Lung (tissue), 12 donors: ENCODE results near the gene NRSN2. TPM values are rescaled to one million over a fixed set of nuclear protein-coding genes. Genes with fewer than 3 reads are reported as not detected.

Experiments
- ATAC-seq: fragments of 200-7000 bp; cut with Tn5 transposase; one replicate; pipeline ENCODE4 v1.9.1; 2020; ENCODE audit warnings: moderate number of reproducible peaks; ENCODE audit not compliant: insufficient read depth, low FRiP score
- DNase-seq, 3 donors: peaks; one replicate each; pipeline ENCODE4 v3.0.0-alpha.2; 2013 to 2017
- H3K27ac ChIP-seq, 2 donors: one replicate each; pipeline ENCODE4 v1.5.1; 2013; ENCODE audit warnings: mild to moderate bottlenecking in 2 of 2, moderate library complexity in 2 of 2, control low read depth in 1 of 2, inconsistent platforms in 1 of 2, low read depth in 1 of 2, low read length in 1 of 2
- H3K27me3 ChIP-seq, 3 donors: one replicate each; pipeline ENCODE4 v1.5.1; 2013; ENCODE audit warnings: low read length in 2 of 3; ENCODE audit not compliant: control insufficient read depth in 3 of 3, insufficient read depth in 3 of 3
- H3K36me3 ChIP-seq, 4 donors: one replicate each; pipeline ENCODE4 v1.5.1; 2013; ENCODE audit warnings: low read length in 4 of 4, mild to moderate bottlenecking in 1 of 4, moderate library complexity in 1 of 4; ENCODE audit not compliant: control insufficient read depth in 4 of 4, insufficient read depth in 4 of 4
- H3K4me1 ChIP-seq, 5 donors: one replicate each; pipeline ENCODE4 v1.5.1; 2013; ENCODE audit warnings: low read length in 5 of 5, mild to moderate bottlenecking in 2 of 5, moderate library complexity in 1 of 5; ENCODE audit not compliant: control insufficient read depth in 5 of 5, insufficient read depth in 5 of 5
- H3K4me3 ChIP-seq: one replicate; pipeline ENCODE4 v1.5.1; 2013; ENCODE audit warnings: mild to moderate bottlenecking, control low read depth, moderate library complexity
- H3K9ac ChIP-seq, 2 donors: one replicate each; pipeline ENCODE4 v1.5.1; 2013; ENCODE audit warnings: low read length in 2 of 2, control low read depth in 1 of 2; ENCODE audit not compliant: insufficient read depth in 1 of 2
- H3K9me3 ChIP-seq, 4 donors: one replicate each; pipeline ENCODE4 v1.5.1; 2013; ENCODE audit warnings: low read length in 3 of 4, mild to moderate bottlenecking in 1 of 4, moderate library complexity in 1 of 4; ENCODE audit not compliant: control insufficient read depth in 4 of 4, insufficient read depth in 3 of 4
- CTCF ChIP-seq: IDR thresholded peaks from 2 replicates; pipeline ENCODE4 v1.5.1; 2012; ENCODE audit warnings: mild to moderate bottlenecking; ENCODE audit errors: control extremely low read depth, extremely low read depth
- WGBS, 2 donors: extraction: QIAGEN DNeasy Blood & Tissue Kit; methylation state at CpG; one replicate each; pipeline ENCODE4 v1.1.7; 2013; 5-methylcytosine and 5-hydroxymethylcytosine counted together
- polyA plus RNA-seq, 2 donors: library from polyadenylated mRNA; stranded (reverse); fragments of 200-250 nt; gene quantifications; one replicate each; pipeline ENCODE4 v1.2.1, GENCODE V29; 2013
- total RNA-seq, 2 donors: library from RNA; depleted of rRNA in 1 of 2; stranded (reverse); fragments of >200 nt in 1 of 2; gene quantifications; one replicate each; pipeline ENCODE4 v1.2.1, GENCODE V29; 2014 to 2021
- donor health status: control.
- donor health status: control.
- donor health status: Bipolar disorder and iron deficiency.
- donor health status: healthy.
- donor health status: DM: yes; HTN: yes; CAD: no.

Gene NRSN2
- total and polyA plus RNA-seq, 4 donors = 15.3 to 43.7 (median 28.6) TPM

- H3K27ac ChIP-seq = no peak overlapping the region
- H3K9ac ChIP-seq = no peak overlapping the region
- DNase-seq = no peak
- 97% methylated on average over 4 of the region's 4 CpGs for WGBS, 2 donors
- H3K9me3 ChIP-seq = no peaks in the 10 kb centered on the region
- TF ChIP-seq CTCF = no peak
- H3K4me1 ChIP-seq = peaks cover 0 to 30% (median 19%) of the 10 kb centered on the region in 5 donors
- ATAC-seq = no peak
- no peaks in the 10 kb centered on the region for H3K27me3 ChIP-seq
- H3K36me3 ChIP-seq = no peaks in the 10 kb centered on the region
- no peak overlapping the region for H3K4me3 ChIP-seq
Measured at GRCh38 chr20:368915-369314, 22.0 kb downstream of the NRSN2 start.

GRCh38 chr20:370151-370600 is 23.3 kb downstream of the NRSN2 start:
- peak overlapping the region in 1 of 2 donors; percentile 76 for H3K27ac ChIP-seq
- H3K9ac ChIP-seq = no peak overlapping the region
- no peak overlapping the region for H3K4me3 ChIP-seq
- DNase-seq (peak in 2 of 3 donors; percentile 45 to 73), ATAC-seq (no peak)
- H3K27me3 ChIP-seq = no peaks in the 10 kb centered on the region
- no peaks in the 10 kb centered on the region for H3K9me3 ChIP-seq
- TF ChIP-seq CTCF = no peak
- 55 to 80% methylated on average over 7 of the region's 7 CpGs for WGBS, 2 donors
- H3K4me1 ChIP-seq = peaks cover 0 to 27% (median 19%) of the 10 kb centered on the region in 5 donors
- H3K36me3 ChIP-seq = no peaks in the 10 kb centered on the region

- H3K9ac ChIP-seq = no peak overlapping the region
- no peak for TF ChIP-seq CTCF
- 79 to 85% methylated on average over 7 of the region's 7 CpGs for WGBS, 2 donors
Measured at GRCh38 chr20:370977-371754, 24.3 kb downstream of the NRSN2 start.

More at GRCh38 chr20:370977-371754, 24.3 kb downstream of the NRSN2 start:
- Histone ChIP-seq H3K4me3 (no peak overlapping the region), H3K36me3 (no peaks in the 10 kb centered on the region), H3K27me3 (no peaks in the 10 kb centered on the region), H3K4me1 (peaks cover 0 to 27% (median 15%) of the 10 kb centered on the region in 5 donors), H3K27ac (peak overlapping the region; percentile 10 to 86), H3K9me3 (no peaks in the 10 kb centered on the region)
- DNase-seq (no peak), ATAC-seq (no peak)
